Neuronal stem cell (in vitro differentiated cells): Measurements from ENCODE around the gene PHF1.
A peak's percentile ranks its signal among the peaks of the same experiment; 100 is the strongest.

Source experiments
- DNase-seq: peaks from one replicate; pipeline ENCODE4 v3.0.0-alpha.2; 2013; ENCODE audit warnings: low spot score
- H2AFZ ChIP-seq: one replicate; pipeline ENCODE4 v1.6.1; 2013; ENCODE audit warnings: mild to moderate bottlenecking, low read length, inconsistent platforms
- H2AK5ac ChIP-seq: 2 replicates; pipeline ENCODE4 v1.6.1; 2013; ENCODE audit warnings: low read depth, mild to moderate bottlenecking, inconsistent platforms, low read length, moderate library complexity, mixed read lengths
- H2BK120ac ChIP-seq: 2 replicates; pipeline ENCODE4 v1.6.1; 2013; ENCODE audit warnings: low read depth, mild to moderate bottlenecking, inconsistent platforms, low read length, moderate library complexity, mixed read lengths
- H2BK12ac ChIP-seq: one replicate; pipeline ENCODE4 v1.6.1; 2013; ENCODE audit warnings: low read length, inconsistent platforms
- H2BK15ac ChIP-seq: 2 replicates; pipeline ENCODE4 v1.6.1; 2013; ENCODE audit warnings: mild to moderate bottlenecking, low read length, inconsistent platforms, mixed read lengths
- H2BK5ac ChIP-seq: one replicate; pipeline ENCODE4 v1.6.1; 2013; ENCODE audit warnings: inconsistent platforms, mild to moderate bottlenecking, low read length, moderate library complexity
- H3K14ac ChIP-seq: one replicate; pipeline ENCODE4 v1.6.1; 2013; ENCODE audit warnings: low read length, inconsistent platforms
- H3K18ac ChIP-seq: 2 replicates; pipeline ENCODE4 v1.6.1; 2013; ENCODE audit warnings: low read length, inconsistent platforms
- H3K23ac ChIP-seq: 2 replicates; pipeline ENCODE4 v1.6.1; 2013; ENCODE audit warnings: low read depth, mild to moderate bottlenecking, mixed read lengths, low read length, inconsistent platforms; ENCODE audit not compliant: poor library complexity
- H3K27ac ChIP-seq: replicated peaks from 3 replicates; pipeline ENCODE4 v1.5.1; 2013; ENCODE audit warnings: low read length, inconsistent platforms
- H3K27me3 ChIP-seq, 3 experiments: 2 replicates each; pipeline ENCODE4 v1.6.1; 2013; ENCODE audit warnings: low read length in 3 of 3, mild to moderate bottlenecking in 2 of 3, inconsistent platforms in 1 of 3, low read depth in 1 of 3, mixed read lengths in 1 of 3, moderate library complexity in 1 of 3; ENCODE audit not compliant: control insufficient read depth in 3 of 3, insufficient read depth in 3 of 3
- H3K36me3 ChIP-seq, 2 donors: replicated peaks in 1 of 2; 2 replicates each; pipeline ENCODE4 v1.6.1; 2013; ENCODE audit warnings: low read length in 2 of 2; ENCODE audit not compliant: control insufficient read depth in 2 of 2, insufficient read depth in 2 of 2
- H3K4ac ChIP-seq: 2 replicates; pipeline ENCODE4 v1.6.1; 2013; ENCODE audit warnings: inconsistent platforms, mild to moderate bottlenecking, low read length, moderate library complexity
- H3K4me1 ChIP-seq, 2 donors: 1 replicate in 1 of 2; 2 replicates in 1 of 2; pipeline ENCODE4 v1.6.1; 2013; ENCODE audit warnings: low read length in 2 of 2, low read depth in 1 of 2; ENCODE audit not compliant: control insufficient read depth in 2 of 2, insufficient read depth in 1 of 2
- H3K4me2 ChIP-seq: one replicate; pipeline ENCODE4 v1.6.1; 2013; ENCODE audit warnings: mild to moderate bottlenecking, low read length, inconsistent platforms; ENCODE audit not compliant: insufficient read depth, poor library complexity, severe bottlenecking
- H3K4me3 ChIP-seq, 2 donors: 2 replicates each; pipeline ENCODE4 v1.5.1; 2013; ENCODE audit warnings: low read length in 2 of 2, mild to moderate bottlenecking in 2 of 2, inconsistent platforms in 1 of 2, moderate library complexity in 1 of 2
- H3K79me1 ChIP-seq: one replicate; pipeline ENCODE4 v1.6.1; 2013; ENCODE audit warnings: low read depth, mild to moderate bottlenecking, inconsistent platforms, low read length, moderate library complexity
- H3K9ac ChIP-seq: one replicate; pipeline ENCODE4 v1.6.1; 2013; ENCODE audit warnings: mild to moderate bottlenecking, low read depth, low read length, inconsistent platforms; ENCODE audit not compliant: poor library complexity
- H3K9me3 ChIP-seq, 2 donors: replicated peaks in 1 of 2; 2 replicates each; pipeline versions ENCODE3 to v1.6.1; 2013; ENCODE audit warnings: low read length in 2 of 2, mild to moderate bottlenecking in 2 of 2, inconsistent platforms in 1 of 2, low read depth in 1 of 2, mixed read lengths in 1 of 2, moderate library complexity in 1 of 2; ENCODE audit not compliant: control insufficient read depth in 2 of 2, insufficient read depth in 1 of 2
- H4K8ac ChIP-seq: one replicate; pipeline ENCODE4 v1.6.1; 2013; ENCODE audit warnings: low read depth, mild to moderate bottlenecking, inconsistent platforms, low read length, moderate library complexity
- H4K91ac ChIP-seq: one replicate; pipeline ENCODE4 v1.6.1; 2013; ENCODE audit warnings: low read length, low read depth, mild to moderate bottlenecking, inconsistent platforms; ENCODE audit not compliant: poor library complexity
- WGBS, 2 donors: extraction: QIAGEN DNeasy Blood & Tissue Kit; methylation state at CpG; one replicate each; pipeline ENCODE4 v1.1.7; 2013; ENCODE audit warnings: missing lambda C conversion rate in 2 of 2, mixed read lengths in 1 of 2; ENCODE audit not compliant: insufficient read length in 2 of 2, insufficient replicate concordance in 1 of 2; ENCODE audit errors: extremely low coverage in 2 of 2; 5-methylcytosine and 5-hydroxymethylcytosine counted together

PHF1 gene

GRCh38 chr6:33455051-33455450 is 44.2 kb downstream of the PHF1 start:
- Histone ChIP-seq H3K4me2 (peak overlapping the region; percentile 71), H4K8ac (no peak overlapping the region), H2BK15ac (no peak overlapping the region), H3K9me3 (no peaks in the 10 kb centered on the region), H3K14ac (no peak overlapping the region), H3K27me3 (no peaks in the 10 kb centered on the region), H3K23ac (no peak overlapping the region), H2AFZ (peak overlapping the region; percentile 83), H2BK120ac (no peak overlapping the region), H2AK5ac (peak overlapping the region; percentile 6), H3K4me3 (peak overlapping the region; percentile 93 to 94), H2BK12ac (no peak overlapping the region), H3K79me1 (peaks cover 9% of the 10 kb centered on the region), H3K36me3 (peaks cover 24 to 55% of the 10 kb centered on the region in 2 donors), H3K4ac (no peak overlapping the region), H3K18ac (no peak overlapping the region), H3K4me1 (peaks cover 6 to 11% of the 10 kb centered on the region in 2 donors), H3K27ac (no peak overlapping the region), H3K9ac (peak overlapping the region; percentile 38), H4K91ac (no peak overlapping the region), H2BK5ac (peak overlapping the region; percentile 80)
- DNase-seq: no peak
- WGBS, 2 donors: no CpG with 5 or more reads among the region's 16 CpGs

DNA sequence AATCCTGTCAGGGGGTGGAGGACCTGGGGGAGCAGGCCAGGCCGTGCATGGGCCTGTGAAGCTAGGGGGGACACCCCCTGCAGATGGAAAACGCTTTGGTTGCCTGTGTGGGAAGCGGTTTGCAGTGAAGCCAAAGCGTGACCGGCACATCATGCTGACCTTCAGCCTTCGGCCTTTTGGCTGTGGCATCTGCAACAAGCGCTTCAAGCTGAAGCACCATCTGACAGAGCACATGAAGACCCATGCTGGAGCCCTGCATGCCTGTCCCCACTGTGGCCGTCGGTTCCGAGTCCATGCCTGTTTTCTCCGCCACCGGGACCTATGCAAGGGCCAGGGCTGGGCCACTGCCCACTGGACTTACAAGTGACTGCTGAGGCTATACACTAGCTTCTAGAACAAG is 45.3 kb downstream of the PHF1 start:
- Histone ChIP-seq H2AFZ (no peak overlapping the region), H3K27ac (no peak overlapping the region), H3K27me3 (no peaks in the 10 kb centered on the region), H3K4me1 (peaks cover 6 to 11% of the 10 kb centered on the region in 2 donors), H3K36me3 (peaks cover 24 to 45% of the 10 kb centered on the region in 2 donors), H3K4ac (no peak overlapping the region), H3K4me3 (no peak overlapping the region), H4K8ac (no peak overlapping the region), H4K91ac (no peak overlapping the region), H3K18ac (no peak overlapping the region), H3K23ac (no peak overlapping the region), H2BK15ac (no peak overlapping the region), H2AK5ac (no peak overlapping the region), H2BK5ac (no peak overlapping the region), H2BK120ac (no peak overlapping the region), H3K79me1 (peaks cover 9% of the 10 kb centered on the region), H2BK12ac (no peak overlapping the region), H3K9ac (no peak overlapping the region), H3K14ac (no peak overlapping the region), H3K9me3 (no peaks in the 10 kb centered on the region), H3K4me2 (no peak overlapping the region)
- DNase-seq: no peak
- WGBS, 2 donors: no CpG with 5 or more reads among the region's 12 CpGs

DNA sequence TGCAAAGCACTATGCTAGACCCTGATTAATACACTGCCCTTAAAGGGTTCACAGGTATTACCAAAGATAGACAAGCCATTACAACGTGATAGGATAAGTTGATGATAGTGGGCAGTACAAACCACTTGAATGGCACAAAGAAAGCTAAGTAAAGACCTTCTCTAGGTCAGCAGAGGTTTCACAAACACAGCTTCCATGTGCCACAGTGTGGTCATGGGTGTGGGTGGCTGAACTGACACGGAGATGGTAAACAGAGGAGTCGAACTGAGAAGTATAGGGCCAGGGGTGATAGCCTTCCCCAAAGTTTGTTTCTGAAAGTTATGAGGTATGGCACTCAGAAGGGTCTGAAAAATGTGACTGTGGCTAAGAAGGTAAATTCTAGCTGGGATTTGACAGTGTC is 47.9 kb downstream of the PHF1 start:
- Histone ChIP-seq H2AK5ac (no peak overlapping the region), H3K4me3 (no peak overlapping the region), H3K27ac (no peak overlapping the region), H3K4ac (no peak overlapping the region), H3K4me1 (peaks cover 6 to 8% of the 10 kb centered on the region in 2 donors), H4K8ac (no peak overlapping the region), H3K18ac (no peak overlapping the region), H3K79me1 (peaks cover 9% of the 10 kb centered on the region), H3K9me3 (no peaks in the 10 kb centered on the region), H3K27me3 (no peaks in the 10 kb centered on the region), H2BK15ac (no peak overlapping the region), H3K14ac (no peak overlapping the region), H2BK12ac (no peak overlapping the region), H2AFZ (no peak overlapping the region), H3K36me3 (peaks cover 21 to 28% of the 10 kb centered on the region in 2 donors), H4K91ac (no peak overlapping the region), H2BK120ac (no peak overlapping the region), H2BK5ac (no peak overlapping the region), H3K4me2 (no peak overlapping the region), H3K23ac (no peak overlapping the region), H3K9ac (no peak overlapping the region)
- WGBS, 2 donors: no CpG with 5 or more reads among the region's 3 CpGs
- no peak for DNase-seq

DNA sequence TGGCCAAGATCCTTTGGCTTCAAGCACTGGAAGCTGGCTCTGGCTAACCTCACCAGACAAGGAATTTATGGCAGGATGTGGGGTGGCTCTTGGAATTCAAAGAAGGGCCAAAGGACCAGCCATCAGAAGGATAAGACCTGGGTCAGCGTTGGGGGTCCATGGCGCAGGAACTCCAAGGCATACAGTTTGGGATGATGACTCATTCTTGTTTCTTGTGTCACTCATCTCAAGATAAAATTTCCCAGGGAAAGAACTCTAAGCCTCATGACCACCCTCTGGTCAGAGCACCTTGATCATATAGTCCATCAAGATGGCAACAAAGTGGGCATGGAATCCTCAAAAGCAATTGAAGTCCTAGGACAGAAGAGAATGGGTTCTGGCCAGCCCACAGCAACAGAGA is 48.4 kb downstream of the PHF1 start:
- no peak overlapping the region for H4K8ac ChIP-seq
- H2BK15ac ChIP-seq: no peak overlapping the region
- H4K91ac ChIP-seq: no peak overlapping the region
- no peaks in the 10 kb centered on the region for H3K27me3 ChIP-seq
- no peak overlapping the region for H3K4me2 ChIP-seq
- no peak overlapping the region for H3K14ac ChIP-seq
- no peak overlapping the region for H3K18ac ChIP-seq
- H2AK5ac ChIP-seq: no peak overlapping the region
- no peak for DNase-seq
- H3K36me3 ChIP-seq: peaks cover 21 to 28% of the 10 kb centered on the region in 2 donors
- H2BK120ac ChIP-seq: no peak overlapping the region
- H2BK5ac ChIP-seq: no peak overlapping the region
- no peak overlapping the region for H3K4me3 ChIP-seq
- no peak overlapping the region for H3K4ac ChIP-seq
- no peaks in the 10 kb centered on the region for H3K9me3 ChIP-seq
- no CpG with 5 or more reads among the region's 2 CpGs for WGBS, 2 donors
- H2BK12ac ChIP-seq: no peak overlapping the region
- no peak overlapping the region for H3K23ac ChIP-seq
- no peak overlapping the region for H3K27ac ChIP-seq
- peaks cover 6 to 7% of the 10 kb centered on the region in 2 donors for H3K4me1 ChIP-seq
- no peak overlapping the region for H2AFZ ChIP-seq
- no peak overlapping the region for H3K9ac ChIP-seq
- peaks cover 9% of the 10 kb centered on the region for H3K79me1 ChIP-seq
